HG02938 (cell line): ENCODE measurements around the gene KCNG4.

ENCODE experiments used
- ATAC-seq: cut with Tn5 transposase; IDR thresholded peaks from one replicate; pipeline ENCODE4 v1.9.1; 2021; ENCODE audit warnings: mild to moderate bottlenecking, moderate library complexity; ENCODE audit not compliant: unreplicated experiment

KCNG4 gene

GRCh38 chr16:84239909-84240308 lies at the start of gene KCNG4:
TSS of gene KCNG4 (minus strand) at chr16:84240012. CDS start at chr16:84237485, 2,527 bp downstream.
- ATAC-seq, result no peak

- ATAC-seq, result no peak
Observed at GRCh38 chr16:84288902-84289301, 49.1 kb upstream of the KCNG4 start.

- no peak for ATAC-seq
Observed at GRCh38 chr16:84286578-84287240, 46.9 kb upstream of the KCNG4 start.

- no peak for ATAC-seq
Observed at GRCh38 chr16:84284154-84284722, 44.4 kb upstream of the KCNG4 start.

- no peak for ATAC-seq
Observed at GRCh38 chr16:84283314-84284153, 43.7 kb upstream of the KCNG4 start.

- no peak for ATAC-seq
Observed at GRCh38 chr16:84282533-84282932, 42.7 kb upstream of the KCNG4 start.

GRCh38 chr16:84281074-84281473 lies 41.3 kb upstream of the KCNG4 start:
- ATAC-seq, result no peak

GRCh38 chr16:84279881-84280280 lies 40.1 kb upstream of the KCNG4 start:
- ATAC-seq, result no peak

- ATAC-seq, result no peak
Observed at GRCh38 chr16:84278968-84279367, 39.2 kb upstream of the KCNG4 start.

GRCh38 chr16:84278333-84278732 lies 38.5 kb upstream of the KCNG4 start:
- ATAC-seq, result no peak

GRCh38 chr16:84277244-84277823 lies 37.5 kb upstream of the KCNG4 start:
- ATAC-seq, result no peak

- ATAC-seq, result no peak
Observed at GRCh38 chr16:84275585-84276151, 35.9 kb upstream of the KCNG4 start.

GRCh38 chr16:84274515-84274914 lies 34.7 kb upstream of the KCNG4 start:
- ATAC-seq, result no peak

- ATAC-seq, result no peak
Observed at GRCh38 chr16:84272740-84273320, 33.0 kb upstream of the KCNG4 start.

GRCh38 chr16:84271866-84272265 lies 32.1 kb upstream of the KCNG4 start:
- no peak for ATAC-seq

GRCh38 chr16:84271037-84271436 lies 31.2 kb upstream of the KCNG4 start:
- no peak for ATAC-seq

GRCh38 chr16:84270531-84270930 lies 30.7 kb upstream of the KCNG4 start:
- no peak for ATAC-seq

- ATAC-seq, result no peak
Observed at GRCh38 chr16:84270071-84270470, 30.3 kb upstream of the KCNG4 start.

- no peak for ATAC-seq
Observed at GRCh38 chr16:84268291-84269040, 28.7 kb upstream of the KCNG4 start.

- no peak for ATAC-seq
Observed at GRCh38 chr16:84267380-84267779, 27.6 kb upstream of the KCNG4 start.
